Measurements from ENCODE around the gene BIRC7. TPM values are rescaled to one million over a fixed set of nuclear protein-coding genes. Genes with fewer than 3 reads are reported as not detected.

BIRC7 gene
- total and polyA plus RNA-seq, 8 donors, result 0.09 TPM; not detected in 7

DNA sequence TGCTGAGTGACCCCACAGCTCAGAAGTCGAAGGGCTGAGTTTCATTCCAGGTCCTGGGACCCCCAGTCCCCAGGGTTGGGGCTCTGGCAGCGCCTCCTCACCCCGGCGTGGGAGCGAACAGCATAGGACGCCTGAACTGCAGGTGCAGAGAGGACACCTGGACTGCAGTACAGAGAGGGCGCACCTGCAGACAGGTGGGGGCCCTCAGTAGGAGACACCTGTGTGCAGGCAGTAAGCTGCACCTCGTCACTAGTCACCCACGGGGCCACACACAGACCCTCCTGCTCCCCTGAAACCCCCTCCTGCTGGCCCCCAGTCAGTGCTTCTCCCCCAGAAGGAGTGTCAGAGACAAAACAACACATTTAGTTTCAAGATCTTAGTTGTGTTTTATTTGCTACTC is 27.1 kb downstream of the BIRC7 start:
- DNase-seq, result no peak
- no peaks in the 10 kb centered on the region for H3K4me1 ChIP-seq
- 36 to 44% methylated on average over 9 of the region's 9 CpGs for WGBS, 2 donors
- intact Hi-C loops (cut with DNase I), result no loop called here
- H3K36me3 ChIP-seq, result no peaks in the 10 kb centered on the region
- H3K27ac ChIP-seq, result no peak overlapping the region
- no peaks in the 10 kb centered on the region for H3K9me3 ChIP-seq
- ATAC-seq, result no peak
- FAIRE-seq, result no peak
- TF ChIP-seq, protein P1, sequence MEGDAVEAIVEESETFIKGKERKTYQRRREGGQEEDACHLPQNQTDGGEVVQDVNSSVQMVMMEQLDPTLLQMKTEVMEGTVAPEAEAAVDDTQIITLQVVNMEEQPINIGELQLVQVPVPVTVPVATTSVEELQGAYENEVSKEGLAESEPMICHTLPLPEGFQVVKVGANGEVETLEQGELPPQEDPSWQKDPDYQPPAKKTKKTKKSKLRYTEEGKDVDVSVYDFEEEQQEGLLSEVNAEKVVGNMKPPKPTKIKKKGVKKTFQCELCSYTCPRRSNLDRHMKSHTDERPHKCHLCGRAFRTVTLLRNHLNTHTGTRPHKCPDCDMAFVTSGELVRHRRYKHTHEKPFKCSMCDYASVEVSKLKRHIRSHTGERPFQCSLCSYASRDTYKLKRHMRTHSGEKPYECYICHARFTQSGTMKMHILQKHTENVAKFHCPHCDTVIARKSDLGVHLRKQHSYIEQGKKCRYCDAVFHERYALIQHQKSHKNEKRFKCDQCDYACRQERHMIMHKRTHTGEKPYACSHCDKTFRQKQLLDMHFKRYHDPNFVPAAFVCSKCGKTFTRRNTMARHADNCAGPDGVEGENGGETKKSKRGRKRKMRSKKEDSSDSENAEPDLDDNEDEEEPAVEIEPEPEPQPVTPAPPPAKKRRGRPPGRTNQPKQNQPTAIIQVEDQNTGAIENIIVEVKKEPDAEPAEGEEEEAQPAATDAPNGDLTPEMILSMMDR (IDR thresholded peaks at IDR 0.05), result no peak
- no peak overlapping the region for H3K4me3 ChIP-seq
- H3K27me3 ChIP-seq, result no peaks in the 10 kb centered on the region

DNA sequence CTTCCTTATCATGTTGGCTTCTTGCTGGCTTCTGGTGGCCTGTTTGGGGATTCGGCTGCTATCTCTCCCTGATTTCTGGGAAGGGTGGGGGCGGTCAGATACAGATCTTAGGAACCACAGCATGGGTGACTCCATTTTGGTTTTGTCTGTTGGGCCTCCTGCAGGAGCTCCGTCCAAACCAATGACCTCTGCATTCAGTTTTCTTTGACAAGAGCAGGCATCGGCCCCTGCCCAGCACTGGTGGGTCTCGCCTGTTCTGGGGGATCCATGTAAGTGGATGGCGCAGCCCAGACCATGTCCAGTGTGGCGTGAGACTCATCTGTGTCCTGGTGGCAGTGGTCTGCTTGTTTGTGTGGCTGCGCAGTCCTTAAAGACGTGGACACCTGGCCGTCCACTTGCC is 28.3 kb downstream of the BIRC7 start:
- Histone ChIP-seq H3K36me3 (no peaks in the 10 kb centered on the region), H3K9me3 (no peaks in the 10 kb centered on the region), H3K27me3 (no peaks in the 10 kb centered on the region), H3K4me1 (no peaks in the 10 kb centered on the region), H3K4me3 (no peak overlapping the region), H3K27ac (no peak overlapping the region)
- DNase-seq, result no peak
- intact Hi-C loops (cut with DNase I), result no loop called here
- TF ChIP-seq, protein P1 (IDR thresholded peaks at IDR 0.05), result no peak
- ATAC-seq, result no peak
- no peak for FAIRE-seq
- WGBS, 2 donors, result 56 to 69% methylated on average over 10 of the region's 10 CpGs

DNA sequence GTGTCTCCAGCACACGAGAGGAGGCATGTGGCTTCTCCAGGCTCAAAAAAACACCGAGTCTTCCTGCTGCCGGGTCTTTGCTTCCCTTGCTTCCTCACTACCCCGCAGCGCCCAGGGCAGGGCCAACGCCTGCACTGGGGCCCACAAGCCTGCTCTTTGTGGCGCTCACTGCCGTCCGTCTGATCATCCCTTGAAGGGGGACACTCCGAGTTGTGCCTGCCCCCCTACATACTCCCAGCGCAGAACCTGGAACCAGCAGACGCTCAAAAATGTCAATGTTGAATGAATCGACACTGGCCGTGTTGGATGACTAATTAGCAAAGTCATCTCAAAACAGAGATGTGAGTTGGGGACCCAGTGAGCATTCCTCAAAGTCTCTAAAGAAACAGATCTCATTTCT is 28.8 kb downstream of the BIRC7 start:
- Histone ChIP-seq H3K4me3 (no peak overlapping the region), H3K9me3 (no peaks in the 10 kb centered on the region), H3K27ac (no peak overlapping the region), H3K27me3 (no peaks in the 10 kb centered on the region), H3K4me1 (no peaks in the 10 kb centered on the region), H3K36me3 (no peaks in the 10 kb centered on the region)
- intact Hi-C loops (cut with DNase I), result no loop called here
- ATAC-seq (no peak), FAIRE-seq (no peak), DNase-seq (no peak)
- TF ChIP-seq, protein P1 (IDR thresholded peaks at IDR 0.05), result no peak
- 19 to 31% methylated on average over 14 of the region's 14 CpGs for WGBS, 2 donors

DNA sequence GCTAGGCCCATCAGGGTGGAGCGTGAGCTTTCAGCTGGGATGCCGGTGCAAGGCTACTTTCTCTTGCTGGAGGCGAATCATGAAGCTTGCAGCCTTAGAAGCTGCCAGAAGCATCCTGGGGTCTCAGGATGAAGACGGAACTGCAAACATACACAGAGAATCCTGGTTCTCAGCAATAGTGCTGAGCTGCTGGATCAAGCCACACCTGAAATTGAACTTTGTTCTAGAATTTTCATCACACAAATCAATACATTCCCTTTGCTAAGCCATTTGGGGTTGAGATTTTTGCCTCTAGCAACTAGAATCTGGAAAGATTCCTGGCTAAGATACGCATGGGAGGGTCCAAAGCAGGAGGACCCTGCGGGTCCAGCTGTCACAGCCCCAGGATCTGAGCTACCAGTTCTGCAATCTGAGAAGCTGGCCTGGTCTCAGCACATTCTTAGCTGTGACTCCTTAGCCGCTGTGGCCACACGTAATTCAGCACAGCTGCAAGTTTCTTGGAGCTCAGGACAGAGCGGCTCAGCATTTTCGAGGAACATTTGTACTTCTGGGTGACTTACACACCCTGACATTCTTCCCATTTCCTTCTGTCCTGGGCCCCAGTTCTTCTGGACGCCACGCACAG is 30.3 kb downstream of the BIRC7 start:
- Histone ChIP-seq H3K4me1 (no peaks in the 10 kb centered on the region), H3K9me3 (no peaks in the 10 kb centered on the region), H3K36me3 (no peaks in the 10 kb centered on the region), H3K27me3 (no peaks in the 10 kb centered on the region), H3K4me3 (no peak overlapping the region), H3K27ac (no peak overlapping the region)
- 58 to 69% methylated on average over 12 of the region's 12 CpGs for WGBS, 2 donors
- TF ChIP-seq, protein P1 (IDR thresholded peaks at IDR 0.05), result no peak
- intact Hi-C loops (cut with DNase I), result no loop called here
- FAIRE-seq (no peak), ATAC-seq (no peak), DNase-seq (no peak)

DNA sequence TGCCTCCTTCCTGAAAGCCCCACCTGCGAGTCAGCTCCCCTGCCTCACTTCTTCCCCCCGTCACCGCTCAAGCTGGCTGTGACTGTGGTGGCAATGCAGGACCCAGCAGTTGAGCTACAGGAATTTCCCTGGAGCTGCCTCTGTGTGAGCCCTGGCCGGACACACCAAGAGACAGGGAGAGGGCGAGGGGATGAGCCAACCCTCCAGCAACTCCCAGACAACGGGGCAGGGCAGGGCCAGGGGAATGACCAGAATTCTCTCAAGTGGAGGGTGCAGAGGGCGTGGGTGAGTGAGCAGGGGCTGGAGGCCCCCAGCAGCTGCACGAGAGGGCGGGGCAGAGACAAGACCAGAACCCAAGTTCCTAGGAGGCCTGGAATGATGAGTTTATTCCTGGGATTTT is 32.0 kb downstream of the BIRC7 start:
- TF ChIP-seq, protein P1 (IDR thresholded peaks at IDR 0.05), result no peak
- Histone ChIP-seq H3K4me1 (peaks cover 0 to 3% (median 3%) of the 10 kb centered on the region in 3 donors), H3K4me3 (no peak overlapping the region), H3K27me3 (no peaks in the 10 kb centered on the region), H3K27ac (no peak overlapping the region), H3K9me3 (no peaks in the 10 kb centered on the region), H3K36me3 (no peaks in the 10 kb centered on the region)
- DNase-seq (no peak), ATAC-seq (no peak), FAIRE-seq (no peak)
- WGBS, 2 donors, result 52 to 67% methylated on average over 9 of the region's 9 CpGs
- intact Hi-C loops (cut with DNase I), result no loop called here

Data from pancreas (tissue), 10 donors.